ENCODE results near the gene ERBB4.
"Not testable (repeated sequence)": the region's sequence is repeated elsewhere in the genome, so short reads cannot be mapped to it uniquely, and the experiment has no call there.

The ERBB4 gene

GRCh38 chr2:212117926-212118325 lies 420.7 kb downstream of the ERBB4 start:
- TF ChIP-seq, protein P1, sequence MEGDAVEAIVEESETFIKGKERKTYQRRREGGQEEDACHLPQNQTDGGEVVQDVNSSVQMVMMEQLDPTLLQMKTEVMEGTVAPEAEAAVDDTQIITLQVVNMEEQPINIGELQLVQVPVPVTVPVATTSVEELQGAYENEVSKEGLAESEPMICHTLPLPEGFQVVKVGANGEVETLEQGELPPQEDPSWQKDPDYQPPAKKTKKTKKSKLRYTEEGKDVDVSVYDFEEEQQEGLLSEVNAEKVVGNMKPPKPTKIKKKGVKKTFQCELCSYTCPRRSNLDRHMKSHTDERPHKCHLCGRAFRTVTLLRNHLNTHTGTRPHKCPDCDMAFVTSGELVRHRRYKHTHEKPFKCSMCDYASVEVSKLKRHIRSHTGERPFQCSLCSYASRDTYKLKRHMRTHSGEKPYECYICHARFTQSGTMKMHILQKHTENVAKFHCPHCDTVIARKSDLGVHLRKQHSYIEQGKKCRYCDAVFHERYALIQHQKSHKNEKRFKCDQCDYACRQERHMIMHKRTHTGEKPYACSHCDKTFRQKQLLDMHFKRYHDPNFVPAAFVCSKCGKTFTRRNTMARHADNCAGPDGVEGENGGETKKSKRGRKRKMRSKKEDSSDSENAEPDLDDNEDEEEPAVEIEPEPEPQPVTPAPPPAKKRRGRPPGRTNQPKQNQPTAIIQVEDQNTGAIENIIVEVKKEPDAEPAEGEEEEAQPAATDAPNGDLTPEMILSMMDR (IDR thresholded peaks at IDR 0.05), result no peak
- Histone ChIP-seq H3K27ac (no peak overlapping the region), H3K4me3 (no peak overlapping the region)
- DNase-seq (ENCODE audit: low spot score), result no peak

- TF ChIP-seq, protein P1 (IDR thresholded peaks at IDR 0.05), result no peak
- DNase-seq (ENCODE audit: low spot score), result no peak
- no peak overlapping the region for H3K27ac ChIP-seq
- H3K4me3 ChIP-seq, result no peak overlapping the region
Measured at GRCh38 chr2:212114489-212114888, 424.1 kb downstream of the ERBB4 start.

DNA sequence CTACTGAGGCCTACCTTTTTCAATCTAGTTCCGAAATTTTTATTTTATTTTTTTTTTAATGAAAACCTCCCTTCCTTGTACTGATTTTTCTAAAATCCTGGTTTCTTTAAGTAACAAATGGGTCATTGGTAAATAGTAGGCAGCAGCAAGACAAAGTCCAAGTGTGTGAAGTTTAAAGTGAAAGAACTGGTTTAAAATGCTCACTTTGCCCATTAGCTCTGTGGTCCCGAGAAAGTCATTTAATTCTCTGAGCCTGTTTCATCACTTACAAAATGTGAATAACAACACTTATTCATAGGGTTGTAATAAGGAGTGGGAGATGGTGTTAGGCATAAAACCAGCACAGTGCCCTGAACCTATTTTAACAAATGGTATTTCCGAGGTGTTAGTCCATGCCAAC lies 426.2 kb downstream of the ERBB4 start:
- no peak for DNase-seq (ENCODE audit: low spot score)
- Histone ChIP-seq H3K4me3 (no peak overlapping the region), H3K27ac (no peak overlapping the region)
- TF ChIP-seq, protein P1 (IDR thresholded peaks at IDR 0.05), result no peak

DNA sequence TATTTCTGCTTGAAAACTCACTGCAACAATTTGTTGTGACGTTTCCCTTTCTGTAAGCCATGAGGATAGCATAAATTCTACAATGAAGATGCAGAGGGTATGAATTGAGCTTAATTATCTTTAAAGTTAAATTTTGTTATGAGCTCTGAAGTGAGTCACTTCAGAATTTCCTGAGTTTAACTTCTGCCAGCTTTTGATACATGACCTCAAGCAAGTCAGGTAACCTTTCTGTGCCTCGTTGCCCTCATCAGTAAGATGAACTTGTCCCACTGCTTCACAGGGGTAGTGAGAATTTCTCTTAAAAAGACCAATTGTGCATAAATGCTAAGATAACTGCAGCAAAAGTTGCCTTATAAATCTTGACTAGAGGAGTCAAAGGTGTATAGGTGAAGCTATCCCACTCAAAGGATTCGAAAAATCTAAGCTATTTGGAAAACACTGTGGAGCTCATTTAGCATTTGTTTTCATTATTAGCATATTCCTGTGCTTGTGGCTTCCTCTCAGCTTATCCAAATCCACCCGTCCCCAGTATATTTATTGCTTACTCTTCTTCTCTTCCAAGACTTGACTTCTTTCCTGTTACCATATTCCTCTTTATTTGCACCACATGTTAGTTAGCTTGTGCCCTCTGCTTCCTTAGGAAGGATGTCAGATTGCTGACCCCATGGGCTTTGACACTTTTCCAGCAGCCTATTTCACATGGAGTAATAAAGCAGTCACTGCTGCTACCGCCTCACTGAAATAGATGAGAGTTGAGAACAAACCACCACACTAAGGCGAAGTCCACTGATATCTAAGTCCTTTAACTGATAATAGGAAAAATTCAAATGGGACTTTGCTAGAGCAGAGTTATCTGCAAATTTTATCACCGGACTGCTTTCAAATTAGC lies 428.6 kb downstream of the ERBB4 start:
- TF ChIP-seq, protein P1 (IDR thresholded peaks at IDR 0.05), result no peak
- DNase-seq (ENCODE audit: low spot score), result no peak
- no peak overlapping the region for H3K27ac ChIP-seq

DNA sequence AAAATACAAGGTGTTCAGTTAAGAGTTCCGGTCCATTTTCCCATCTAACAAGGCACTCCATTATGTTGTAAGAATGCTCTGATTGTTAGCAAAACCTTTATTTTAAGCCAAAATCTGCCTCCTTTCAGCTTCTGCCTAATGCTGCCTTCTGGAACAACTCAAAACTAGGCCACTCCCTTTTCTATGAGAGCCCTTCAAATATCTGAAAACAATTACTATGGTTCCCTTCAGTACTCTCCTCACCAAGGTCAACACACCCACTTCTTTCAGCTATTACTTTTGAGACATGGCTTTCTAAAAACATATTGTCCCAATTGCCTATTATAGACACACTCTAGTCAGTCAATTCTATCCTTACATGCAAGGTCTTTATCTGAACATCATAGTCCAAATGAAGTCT lies 429.4 kb downstream of the ERBB4 start:
- Histone ChIP-seq H3K27ac (no peak overlapping the region), H3K4me3 (no peak overlapping the region)
- TF ChIP-seq, protein P1 (IDR thresholded peaks at IDR 0.05), result no peak
- no peak for DNase-seq (ENCODE audit: low spot score)

More for the DNA sequence above, 428.6 kb downstream of the ERBB4 start:
- no peak overlapping the region for H3K4me3 ChIP-seq

DNA sequence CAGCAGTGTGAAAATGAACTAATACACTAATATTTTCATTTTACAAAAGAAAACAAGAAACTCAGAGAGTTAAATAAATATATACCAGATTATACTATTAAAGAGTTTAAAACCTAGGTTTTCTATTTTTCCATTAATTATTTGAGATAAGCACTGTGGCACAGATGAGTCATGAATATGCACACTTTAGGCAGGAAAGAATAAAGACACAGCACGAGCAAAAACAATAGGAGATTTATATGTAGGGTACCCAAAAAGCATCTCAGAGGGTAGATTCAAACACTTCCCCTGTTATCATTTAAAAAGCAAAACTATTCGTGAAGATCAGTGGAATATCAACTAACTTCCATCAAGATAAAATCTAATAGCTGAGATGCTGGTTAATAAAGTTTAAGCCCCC lies 430.6 kb downstream of the ERBB4 start:
- TF ChIP-seq, protein P1 (IDR thresholded peaks at IDR 0.05), result no peak
- no peak for DNase-seq (ENCODE audit: low spot score)
- H3K4me3 ChIP-seq, result no peak overlapping the region
- no peak overlapping the region for H3K27ac ChIP-seq

DNA sequence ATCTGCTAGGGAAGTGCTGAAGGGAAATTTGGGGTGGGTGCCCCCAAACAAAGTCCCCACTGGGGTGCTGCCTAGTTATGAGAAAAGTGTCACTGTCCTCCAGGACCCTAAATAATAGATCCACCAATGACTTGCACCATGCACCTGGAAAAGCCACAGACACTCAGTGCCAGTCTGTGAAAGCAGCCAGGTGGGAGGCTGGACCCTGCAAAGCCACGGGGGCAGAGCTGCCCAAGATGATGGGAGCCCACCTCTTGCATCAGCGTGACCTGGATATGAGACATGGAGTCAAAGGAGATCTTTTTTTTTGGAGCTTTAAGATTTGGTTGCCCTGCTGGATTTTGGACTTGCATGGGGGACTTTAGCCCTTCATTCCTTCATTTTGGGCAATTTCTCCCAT lies 431.6 kb downstream of the ERBB4 start:
- TF ChIP-seq, protein P1 (IDR thresholded peaks at IDR 0.05), result no peak
- no peak overlapping the region for H3K4me3 ChIP-seq
- DNase-seq (ENCODE audit: low spot score), result no peak
- H3K27ac ChIP-seq, result no peak overlapping the region

DNA sequence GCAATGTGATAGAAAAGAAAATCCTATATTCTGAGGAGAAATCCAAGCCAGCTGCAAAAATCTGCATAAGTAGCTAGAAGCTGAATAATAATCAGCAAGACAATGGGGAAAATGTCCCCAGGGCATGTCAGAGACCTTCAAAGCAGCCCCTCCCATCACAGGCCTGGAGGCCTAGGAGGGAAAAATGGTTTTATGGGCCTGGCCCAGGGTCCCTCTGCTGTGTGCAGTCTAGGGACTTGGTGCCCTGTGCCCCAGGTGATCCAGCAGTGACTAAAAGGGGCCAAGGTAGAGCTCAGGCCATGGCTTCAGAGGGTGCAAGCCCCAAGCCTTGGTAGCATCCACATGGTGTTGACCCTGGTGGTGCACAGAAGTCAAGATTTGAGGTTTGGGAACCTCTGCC lies 432.1 kb downstream of the ERBB4 start:
- DNase-seq (ENCODE audit: low spot score); H3K27ac ChIP-seq; H3K4me3 ChIP-seq: not testable (repeated sequence)
